Gastrocnemius medialis (tissue), 4 donors: ENCODE data around the gene PROKR1. TPM values are rescaled to one million over a fixed set of nuclear protein-coding genes. Genes with fewer than 3 reads are reported as not detected.

Experiments
- ATAC-seq, 2 donors: fragments of 150-250 bp; one replicate each; pipeline ENCODE4 v1.9.1; 2016
- DNase-seq, 2 donors: peaks; one replicate each; pipeline ENCODE4 v3.0.0-alpha.2; 2019
- H3K27ac ChIP-seq, 4 donors: fragments of 200-600 bp; sonication (generic); 1 replicate in 1 of 4; 2 replicates in 3 of 4; pipeline ENCODE4 v1.5.1; 2016 to 2018; ENCODE audit warnings: mild to moderate bottlenecking in 2 of 4, moderate library complexity in 1 of 4
- H3K27me3 ChIP-seq, 3 donors: fragments of 200-600 bp; sonication (generic) in 2 of 3; 1 replicate in 1 of 3; 2 replicates in 2 of 3; pipeline versions ENCODE4 v1.5.1 to v1.6.0; 2016 to 2019; ENCODE audit warnings: mild to moderate bottlenecking in 1 of 3, moderate library complexity in 1 of 3
- H3K36me3 ChIP-seq, 2 donors: fragments of 200-600 bp; sonication (generic) in 1 of 2; one replicate each; pipeline ENCODE4 v1.5.1; 2017 to 2018
- H3K4me1 ChIP-seq, 2 donors: fragments of 200-600 bp; sonication (generic) in 1 of 2; one replicate each; pipeline ENCODE4 v1.5.1; 2016 to 2017; ENCODE audit warnings: mild to moderate bottlenecking in 2 of 2
- H3K4me3 ChIP-seq, 4 donors: fragments of 200-600 bp; sonication (generic) in 3 of 4; 1 replicate in 1 of 4; 2 replicates in 3 of 4; pipeline ENCODE4 v1.5.1; 2016 to 2019; ENCODE audit warnings: mild to moderate bottlenecking in 2 of 4
- H3K9me3 ChIP-seq, 3 donors: fragments of 200-600 bp; sonication (generic) in 2 of 3; 1 replicate in 1 of 3; 2 replicates in 2 of 3; pipeline ENCODE4 v1.5.1; 2016 to 2019
- POLR2A ChIP-seq, 2 donors: fragments of 450-650 bp; IDR thresholded peaks; one replicate each; pipeline ENCODE4 v1.6.1; 2017; ENCODE audit warnings: antibody characterized with exemption in 2 of 2, mild to moderate bottlenecking in 2 of 2, moderate library complexity in 2 of 2
- in situ Hi-C, 4 donors: fragments of 200-750 bp; cut with MboI; loops; one replicate each; pipeline versions ENCODE4 v1.15.0 to v1.8.0; 2017; ENCODE audit warnings: low sequenced_read_pairs in 4 of 4
- intact Hi-C: fragments of 100-400 bp; cut with DNase I; formaldehyde crosslinking; loops from one replicate; pipeline ENCODE4 v1.15.1; 2023; ENCODE audit warnings: low total_unique reads
- total RNA-seq, 4 donors: library from RNA; depleted of rRNA; stranded (reverse); fragments of >200 nt; gene quantifications; one replicate each; pipeline versions ENCODE4 v1.1.0 to v1.2.3, GENCODE V29; 2016
- TF ChIP-seq, protein P1 (sequence below), 5 experiments: fragments of 450-650 bp in 3 of 5; fragments of 200-600 bp in 2 of 5; sonication (generic) in 2 of 5; IDR thresholded peaks in 4 of 5; conservative IDR thresholded peaks in 1 of 5; 1 replicate in 4 of 5; 2 replicates in 1 of 5; pipeline ENCODE4 v1.5.1; 2016 to 2019; ENCODE audit warnings: antibody characterized with exemption in 5 of 5, mild to moderate bottlenecking in 3 of 5, moderate library complexity in 3 of 5

Gene PROKR1
- total RNA-seq, 4 donors from 2014 or later = 0.09 to 0.10 TPM; not detected in 2

GRCh38 chr2:68698567-68699377 lies 55.4 kb downstream of the PROKR1 start:
- ATAC-seq (no peak), DNase-seq (no peak)
- TF ChIP-seq POLR2A (IDR thresholded peaks at IDR 0.05) = no peak
- TF ChIP-seq, protein P1, sequence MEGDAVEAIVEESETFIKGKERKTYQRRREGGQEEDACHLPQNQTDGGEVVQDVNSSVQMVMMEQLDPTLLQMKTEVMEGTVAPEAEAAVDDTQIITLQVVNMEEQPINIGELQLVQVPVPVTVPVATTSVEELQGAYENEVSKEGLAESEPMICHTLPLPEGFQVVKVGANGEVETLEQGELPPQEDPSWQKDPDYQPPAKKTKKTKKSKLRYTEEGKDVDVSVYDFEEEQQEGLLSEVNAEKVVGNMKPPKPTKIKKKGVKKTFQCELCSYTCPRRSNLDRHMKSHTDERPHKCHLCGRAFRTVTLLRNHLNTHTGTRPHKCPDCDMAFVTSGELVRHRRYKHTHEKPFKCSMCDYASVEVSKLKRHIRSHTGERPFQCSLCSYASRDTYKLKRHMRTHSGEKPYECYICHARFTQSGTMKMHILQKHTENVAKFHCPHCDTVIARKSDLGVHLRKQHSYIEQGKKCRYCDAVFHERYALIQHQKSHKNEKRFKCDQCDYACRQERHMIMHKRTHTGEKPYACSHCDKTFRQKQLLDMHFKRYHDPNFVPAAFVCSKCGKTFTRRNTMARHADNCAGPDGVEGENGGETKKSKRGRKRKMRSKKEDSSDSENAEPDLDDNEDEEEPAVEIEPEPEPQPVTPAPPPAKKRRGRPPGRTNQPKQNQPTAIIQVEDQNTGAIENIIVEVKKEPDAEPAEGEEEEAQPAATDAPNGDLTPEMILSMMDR (IDR thresholded peaks at IDR 0.05 in 4 of 5, conservative IDR thresholded peaks at IDR 0.05 in 1 of 5) = no peak
- H3K4me1 ChIP-seq = no peaks in the 10 kb centered on the region
- H3K36me3 ChIP-seq = no peaks in the 10 kb centered on the region
- no peaks in the 10 kb centered on the region for H3K27me3 ChIP-seq
- H3K4me3 ChIP-seq = no peak overlapping the region
- intact Hi-C loops (no loop called here), in situ Hi-C loops (no loop called here)
- H3K9me3 ChIP-seq = no peaks in the 10 kb centered on the region
- H3K27ac ChIP-seq = no peak overlapping the region

DNA sequence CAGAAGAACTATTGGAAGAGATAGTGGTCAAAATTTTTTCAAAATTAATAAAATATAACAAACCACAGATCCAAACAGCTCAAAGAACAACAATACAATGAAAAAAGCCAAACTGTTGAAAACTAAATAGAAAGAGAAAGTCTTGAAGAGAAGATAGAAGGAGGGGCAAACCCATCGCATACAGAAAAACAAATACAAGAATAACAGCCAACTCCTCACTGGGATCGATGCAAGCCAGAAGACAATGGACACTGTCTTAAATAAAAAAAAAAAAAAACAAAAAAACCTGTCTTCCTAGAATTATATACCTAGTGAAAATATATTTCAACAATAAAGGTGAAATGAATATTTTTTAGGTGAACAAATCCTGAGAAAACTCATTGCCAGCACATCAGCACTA lies 57.2 kb downstream of the PROKR1 start:
- no peak for ATAC-seq
- TF ChIP-seq, protein P1 (IDR thresholded peaks at IDR 0.05 in 4 of 5, conservative IDR thresholded peaks at IDR 0.05 in 1 of 5) = no peak
- TF ChIP-seq POLR2A (IDR thresholded peaks at IDR 0.05) = no peak
- Histone ChIP-seq H3K9me3 (no peaks in the 10 kb centered on the region), H3K27ac (no peak overlapping the region), H3K4me3 (no peak overlapping the region), H3K36me3 (no peaks in the 10 kb centered on the region), H3K4me1 (no peaks in the 10 kb centered on the region), H3K27me3 (no peaks in the 10 kb centered on the region)
- intact Hi-C loops = no loop called here
- in situ Hi-C loops = loop anchor here (25.0 kb wide), 1 partner anchor 213 kb away; no protein-coding TSS in a partner anchor
- DNase-seq = no peak

DNA sequence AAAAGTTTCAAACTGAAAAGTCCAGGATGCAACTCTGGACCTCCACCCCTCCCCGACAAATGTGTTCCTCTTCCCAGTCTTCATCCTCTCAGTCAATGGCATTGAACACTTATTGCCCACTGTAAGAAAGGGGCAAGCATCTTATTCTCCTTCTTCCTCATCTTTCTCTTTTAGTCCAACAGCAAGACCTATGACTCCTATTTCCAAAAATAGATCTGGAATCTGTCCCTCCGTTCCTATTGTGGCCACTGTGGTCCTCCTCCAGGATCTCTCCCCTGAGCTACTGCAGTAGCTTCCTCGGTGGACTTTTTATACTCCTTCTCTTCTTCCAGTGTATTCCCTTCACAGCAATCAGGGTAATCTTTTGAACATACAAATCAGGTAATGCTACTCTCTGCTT lies 63.3 kb downstream of the PROKR1 start:
- intact Hi-C loops (loop anchor here (5.0 kb wide), 1 partner anchor 221 kb away; no protein-coding TSS in a partner anchor), in situ Hi-C loops (loop anchor here (25.0 kb wide), 1 partner anchor 219 kb away; no protein-coding TSS in a partner anchor)
- no peak overlapping the region for H3K27ac ChIP-seq
- H3K27me3 ChIP-seq = no peaks in the 10 kb centered on the region
- no peaks in the 10 kb centered on the region for H3K9me3 ChIP-seq
- TF ChIP-seq, protein P1 (IDR thresholded peaks at IDR 0.05 in 4 of 5, conservative IDR thresholded peaks at IDR 0.05 in 1 of 5) = no peak
- TF ChIP-seq POLR2A (IDR thresholded peaks at IDR 0.05) = no peak
- H3K4me1 ChIP-seq = no peaks in the 10 kb centered on the region
- H3K4me3 ChIP-seq = no peak overlapping the region
- no peak for ATAC-seq
- no peak for DNase-seq
- H3K36me3 ChIP-seq = no peaks in the 10 kb centered on the region

Other genes starting within 250 kb of the PROKR1 start
- 1 to 10 TPM; 1.1 to 1.9 (median 1.5) TPM for gene FBXO48, start 176.3 kb upstream of the PROKR1 start, total RNA-seq
- 1 to 10 TPM; 2.3 to 4.8 (median 3.5) TPM for gene APLF, start 176.0 kb upstream of the PROKR1 start, total RNA-seq
- gene ARHGAP25, start 91.2 kb downstream of the PROKR1 start, total RNA-seq = 1 to 10 TPM; 1.9 to 6.8 (median 3.0) TPM
- gene BMP10, start 227.8 kb downstream of the PROKR1 start, total RNA-seq = not detected